Lower lobe of right lung (tissue), 1 donor: Measurements from ENCODE around the gene MGST3. TPM values are rescaled to one million over a fixed set of nuclear protein-coding genes. Genes with fewer than 3 reads are reported as not detected.

ENCODE experiments used
- total RNA-seq: library from RNA; stranded (reverse); fragmentation: NEBNext Ultra II Directional; extraction: Animal tissue kit (Norgen Biotek cat#: 25700); gene quantifications from one replicate; pipeline ENCODE4 v1.2.1, GENCODE V29; 2021
- donor health status: DM: no; HTN: yes; CAD: no; lungs with severe emphysema.

Gene MGST3
- total RNA-seq, 1 donor from 2014 or later, result 216 TPM

Other genes starting within 250 kb of the MGST3 start
- 8.4 TPM for gene RXRG, start 186.1 kb upstream of the MGST3 start, total RNA-seq
- 0.44 TPM for gene LRRC52, start 87.2 kb upstream of the MGST3 start, total RNA-seq
- gene ALDH9A1, start 67.3 kb downstream of the MGST3 start, total RNA-seq, result 63.0 TPM
- gene TMCO1, start 137.6 kb downstream of the MGST3 start, total RNA-seq, result 76.3 TPM
- 8.3 TPM for gene UCK2, start 196.4 kb downstream of the MGST3 start, total RNA-seq